GM19438 (cell line): ENCODE results near the gene GALR2.

ENCODE experiments used
- ATAC-seq: cut with Tn5 transposase; IDR thresholded peaks from one replicate; pipeline ENCODE4 v1.9.1; 2021; ENCODE audit warnings: low read depth; ENCODE audit not compliant: unreplicated experiment

GALR2 gene

DNA sequence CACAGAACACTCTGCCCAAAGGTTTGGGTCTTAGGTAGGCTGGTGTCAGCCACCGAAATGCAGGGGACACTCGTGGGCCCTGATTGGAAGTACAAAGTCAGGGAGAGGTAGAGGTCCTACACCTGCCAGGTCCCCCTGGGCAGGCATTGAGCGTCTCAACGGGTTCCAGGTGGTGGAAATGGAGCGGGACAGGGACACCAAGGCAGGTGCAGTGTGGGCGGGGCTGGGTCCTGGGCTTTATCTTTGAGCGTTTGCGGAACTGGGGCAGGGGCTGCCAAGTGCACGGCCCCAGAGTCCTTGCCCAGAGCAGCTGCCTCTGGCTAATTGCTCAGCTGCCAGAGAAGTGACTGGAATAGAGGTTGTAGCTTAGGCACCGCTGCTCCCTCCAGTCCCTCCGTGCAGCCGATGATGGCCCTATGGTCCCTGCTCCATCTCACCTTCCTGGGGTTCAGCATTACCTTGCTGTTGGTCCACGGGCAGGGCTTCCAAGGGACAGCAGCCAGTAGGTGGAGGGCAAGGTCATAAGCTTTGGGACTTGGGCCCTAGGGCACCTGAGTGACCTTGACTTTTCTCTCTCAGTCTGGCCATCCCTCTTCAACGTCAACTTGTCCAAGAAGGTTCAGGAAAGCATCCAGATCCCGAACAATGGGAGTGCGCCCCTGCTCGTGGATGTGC is 4.4 kb downstream of the GALR2 start, which contains the start of gene ZACN:
ZACN (plus strand) TSS at position 323 of the 675 bp plus-strand sequence; CDS start at position 406, 83 bp downstream.
- ATAC-seq = no peak

GRCh38 chr17:76079535-76079955 is 5.0 kb downstream of the GALR2 start:
- no peak for ATAC-seq

GRCh38 chr17:76079956-76080767 is 5.6 kb downstream of the GALR2 start:
- ATAC-seq = no peak

DNA sequence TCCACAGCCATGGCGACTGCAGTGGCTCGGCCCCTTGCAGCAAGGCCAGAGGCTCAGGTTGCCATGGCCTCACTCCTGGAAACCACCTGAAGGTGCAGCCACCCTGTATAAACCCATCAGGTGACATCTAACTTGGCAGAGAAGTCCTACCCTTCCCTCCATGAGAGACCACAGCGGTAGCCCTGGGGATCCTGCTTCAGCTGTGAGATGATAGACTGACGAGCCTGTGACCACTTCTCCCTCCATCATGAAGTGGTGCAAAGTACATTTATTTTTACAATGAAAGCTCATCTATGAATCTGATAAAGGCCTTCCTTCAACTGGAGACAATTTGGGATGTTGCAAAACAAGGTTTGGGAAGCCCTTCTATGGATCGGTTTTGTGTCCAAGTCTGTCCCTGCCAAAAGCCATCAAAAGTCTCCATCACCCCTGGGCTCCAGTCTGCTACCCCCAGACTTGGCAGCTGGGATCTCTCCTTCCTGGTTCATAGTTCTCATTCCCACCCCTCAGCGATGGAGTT is 6.2 kb downstream of the GALR2 start:
- no peak for ATAC-seq

- ATAC-seq = no peak
Observed at GRCh38 chr17:76081295-76082210, 7.0 kb downstream of the GALR2 start.

GRCh38 chr17:76082326-76083251 is 8.0 kb downstream of the GALR2 start:
- ATAC-seq = no peak

DNA sequence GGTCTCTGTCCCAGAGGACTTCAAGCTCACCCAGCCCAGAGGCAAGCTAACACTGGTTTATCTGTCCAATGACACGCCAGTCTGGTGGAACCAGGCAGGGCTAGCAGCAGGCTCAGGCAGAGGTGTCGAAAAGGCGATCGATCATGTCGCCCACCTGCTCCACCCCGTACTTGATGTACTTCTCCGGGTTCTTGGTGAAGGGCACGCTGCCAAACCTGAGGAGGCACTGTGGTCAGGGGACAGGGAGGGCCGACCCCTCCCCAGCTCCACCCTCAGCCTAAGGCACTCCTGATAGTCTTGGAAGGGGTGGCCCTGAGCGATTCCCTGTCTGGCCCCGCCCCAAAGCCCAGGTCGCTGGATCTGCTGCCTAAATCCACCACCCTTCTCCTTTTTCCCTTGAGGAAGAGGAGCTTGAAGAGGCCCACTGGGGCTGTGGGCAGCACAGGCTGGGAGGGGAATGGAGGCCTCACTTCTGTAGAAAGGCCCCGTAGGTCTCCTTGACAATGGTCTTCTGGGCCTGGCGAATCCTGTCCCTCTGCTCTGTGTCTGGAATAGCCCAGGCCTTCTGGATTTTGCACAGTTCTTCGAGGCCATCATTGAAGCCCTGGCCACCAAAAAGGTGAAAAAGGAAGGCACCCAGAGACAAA is 9.1 kb downstream of the GALR2 start:
- ATAC-seq = no peak

DNA sequence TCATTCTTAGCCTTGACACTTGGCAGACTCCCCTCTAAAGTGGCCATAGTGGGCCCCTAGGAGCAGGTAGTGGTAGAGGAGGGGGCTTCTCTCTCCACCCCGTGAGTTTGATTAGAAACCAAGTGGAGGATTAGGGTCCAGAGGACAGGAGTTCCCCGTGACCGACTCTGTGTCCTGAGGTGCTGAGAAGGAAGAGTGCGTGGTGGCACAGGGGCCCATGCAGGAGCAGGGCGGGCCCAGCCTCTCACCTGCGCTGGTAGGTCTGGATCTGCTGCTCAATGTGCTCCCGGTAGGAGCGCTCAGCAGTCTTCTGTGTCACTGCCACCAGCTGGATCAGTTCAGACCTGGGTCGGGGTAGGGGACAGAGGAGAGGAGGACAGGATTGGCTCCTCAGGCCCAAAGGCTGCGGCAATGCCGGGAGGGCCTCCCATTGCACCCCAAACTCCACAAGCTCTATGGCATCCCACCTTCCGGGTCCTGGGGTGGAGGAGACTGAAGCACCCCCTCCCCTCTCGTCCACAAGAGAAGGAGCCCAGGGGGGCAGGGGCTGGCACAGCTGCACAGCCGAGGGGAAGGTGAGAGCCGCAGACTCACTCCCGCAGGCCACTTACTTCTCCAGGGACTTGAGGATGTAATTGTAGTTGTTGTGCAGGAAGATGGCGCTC is 10.6 kb downstream of the GALR2 start:
- ATAC-seq = no peak

DNA sequence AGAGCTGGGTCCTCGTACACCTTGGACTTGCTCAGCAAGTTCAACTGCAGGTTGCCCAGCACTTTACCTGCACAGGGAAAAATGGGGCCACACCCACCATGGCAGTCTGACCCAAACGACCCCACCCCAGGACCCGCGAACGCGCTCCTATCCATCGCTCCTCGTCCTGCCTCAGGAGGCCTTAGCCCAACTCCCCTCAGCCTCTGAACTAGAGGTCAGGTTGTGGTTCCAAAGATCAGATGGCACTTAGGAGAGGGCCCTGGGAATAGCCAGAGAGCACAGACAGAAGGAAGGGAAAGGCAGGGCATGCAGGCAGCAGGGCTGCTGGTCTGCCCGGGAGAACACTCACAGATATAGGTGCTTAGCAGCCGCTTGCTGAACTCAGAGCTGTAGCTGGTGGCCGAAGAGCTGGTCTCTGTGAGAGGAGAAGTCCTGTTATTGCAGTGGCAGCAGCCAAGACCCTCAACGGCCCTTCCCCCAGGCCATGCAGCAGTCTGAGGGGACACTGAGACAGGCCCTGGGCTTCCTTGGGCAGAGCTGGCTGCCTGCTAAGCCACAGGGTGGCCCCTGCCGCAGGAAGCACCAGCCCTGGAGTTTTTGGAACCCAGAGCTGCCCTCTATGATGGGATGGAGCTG is 11.3 kb downstream of the GALR2 start:
- no peak for ATAC-seq

GRCh38 chr17:76086384-76086783 is 11.8 kb downstream of the GALR2 start:
- no peak for ATAC-seq

DNA sequence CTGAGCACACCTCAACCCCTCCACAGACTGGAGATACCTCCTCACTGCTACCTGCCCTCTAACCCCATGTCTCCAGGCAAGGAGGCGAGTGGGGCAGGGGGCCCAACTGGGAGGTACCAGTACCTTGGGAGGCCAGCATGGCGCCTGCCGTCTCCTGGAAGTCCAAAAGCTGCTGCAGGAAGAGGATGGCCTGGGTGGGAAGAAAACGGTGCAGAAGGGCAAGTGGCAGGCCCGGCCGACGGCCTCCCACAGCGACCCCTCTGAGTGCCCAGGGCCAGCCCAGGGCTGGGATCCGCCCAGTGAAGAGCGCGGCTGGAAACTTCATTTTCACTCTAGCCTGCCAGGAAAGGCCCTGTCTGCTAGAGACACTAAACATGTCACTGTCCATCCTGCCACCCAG is 12.9 kb downstream of the GALR2 start:
- ATAC-seq = no peak

- ATAC-seq = no peak
Observed at GRCh38 chr17:76088041-76088867, 13.7 kb downstream of the GALR2 start.

DNA sequence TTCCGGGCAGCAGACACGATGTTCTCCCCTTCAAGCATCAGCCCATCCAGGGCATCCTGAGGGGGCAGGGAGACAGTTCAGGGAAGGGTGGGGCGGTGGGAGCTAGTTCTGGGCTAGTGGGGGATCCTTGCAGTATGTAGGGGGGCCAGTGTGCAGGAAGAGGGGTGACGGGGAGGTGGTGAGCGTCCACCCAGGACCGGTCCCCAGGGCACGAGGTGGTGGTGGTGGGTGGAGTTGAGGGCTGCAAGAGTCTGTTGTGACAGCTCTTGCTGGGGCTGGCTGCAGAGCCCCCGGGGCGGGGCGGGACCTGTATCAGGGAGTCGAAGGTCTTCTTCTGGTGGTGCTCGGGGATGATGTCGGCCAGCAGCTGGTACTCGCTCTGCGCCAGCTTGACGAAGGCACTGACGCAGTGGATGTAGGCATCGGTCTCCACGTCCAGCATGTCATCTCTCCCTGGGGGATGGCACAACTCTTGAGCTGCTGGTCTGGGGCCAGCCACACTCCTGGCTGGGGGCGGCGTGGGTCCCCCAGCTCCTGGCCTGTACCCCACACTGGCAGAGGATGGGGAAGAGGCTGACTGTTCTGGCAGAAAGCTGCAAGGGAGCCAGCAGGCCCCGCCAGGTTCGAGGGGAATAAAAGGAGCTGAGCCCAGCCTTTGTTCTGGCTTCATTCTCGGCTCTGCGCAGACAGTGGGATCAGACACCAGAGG is 14.4 kb downstream of the GALR2 start:
- ATAC-seq = no peak

DNA sequence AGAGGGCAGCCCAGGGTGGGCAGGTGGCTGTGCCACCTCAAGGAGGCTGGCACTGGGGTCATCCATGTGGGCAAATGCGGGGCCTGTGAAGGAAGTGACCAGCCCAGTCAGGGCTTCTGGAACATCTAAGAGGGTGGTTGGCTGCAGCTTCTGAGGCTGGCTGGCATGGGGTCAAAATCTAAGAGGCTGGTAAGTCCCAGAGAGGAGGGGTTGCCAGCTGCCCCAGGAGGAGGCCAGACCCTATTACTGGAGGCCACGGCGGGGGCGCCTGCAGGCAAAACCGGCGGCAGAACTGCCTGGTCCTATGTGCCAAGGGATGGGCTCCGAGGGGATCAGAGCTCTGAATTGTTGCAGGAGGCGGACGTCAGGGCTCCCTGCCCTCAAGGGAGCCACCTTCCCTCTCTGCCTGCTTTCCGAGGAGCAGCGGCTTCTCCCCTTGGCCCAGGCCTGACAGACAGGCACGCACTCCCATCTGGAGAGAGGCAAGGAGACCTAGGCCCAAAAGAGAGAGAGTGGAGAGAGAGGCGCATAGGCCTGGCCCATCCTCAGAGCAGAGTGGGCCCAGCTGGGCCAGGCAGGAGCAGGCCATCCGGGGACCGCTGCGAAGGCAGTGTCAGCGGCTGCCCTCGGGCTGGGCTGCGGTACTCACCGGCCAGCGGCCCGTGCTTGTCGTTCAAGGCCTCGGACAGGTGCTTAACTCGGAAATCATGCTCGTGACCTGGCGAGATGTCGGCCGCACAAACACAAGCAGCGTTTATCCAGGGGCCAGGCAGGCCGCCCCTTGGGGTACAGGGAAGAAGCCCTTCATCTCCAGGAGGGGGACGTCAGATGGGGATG is 15.3 kb downstream of the GALR2 start:
- ATAC-seq = no peak

DNA sequence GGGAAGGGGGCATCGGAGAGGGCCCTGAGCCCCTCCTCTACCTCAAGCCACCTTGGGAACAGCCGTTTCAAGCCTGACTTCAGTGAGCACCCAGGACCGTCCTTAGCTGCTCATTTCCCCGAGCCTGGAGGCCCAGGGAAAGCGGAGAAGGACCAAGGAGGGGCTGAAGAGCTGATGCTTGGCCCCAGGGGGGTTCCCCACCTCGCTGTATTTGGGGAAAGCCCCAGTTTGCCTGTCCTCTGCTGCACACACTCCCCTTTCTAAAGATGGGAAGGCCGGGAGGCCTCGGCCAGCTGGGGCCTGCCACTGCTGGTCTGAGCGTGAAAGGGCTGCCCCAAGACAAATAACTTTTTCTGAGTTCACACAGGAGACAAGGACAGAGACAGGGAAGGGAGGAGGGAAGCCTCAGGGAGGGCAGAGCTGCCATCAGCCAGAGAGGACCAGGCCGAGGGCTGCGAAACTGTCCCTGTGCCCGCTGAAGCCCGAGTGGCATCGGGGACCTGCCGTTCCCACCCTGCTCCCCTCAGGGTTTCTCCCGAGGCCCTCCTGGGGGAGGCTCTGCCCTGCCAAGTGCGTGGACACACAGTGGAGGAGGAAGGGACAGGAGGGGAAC is 16.0 kb downstream of the GALR2 start:
- no peak for ATAC-seq
